Transverse colon (tissue), 4 donors: Measurements from ENCODE around the gene PHACTR2.

Experiments used
- POLR2AphosphoS5 ChIP-seq, 3 donors: sonication (generic); formaldehyde crosslinking; IDR thresholded peaks; one replicate each; pipeline ENCODE4 v1.6.1; 2016; ENCODE audit warnings: antibody characterized with exemption in 3 of 3
- TF ChIP-seq, protein P1 (sequence below), 5 experiments: fragments of 200-600 bp in 3 of 5; fragments of 450-650 bp in 2 of 5; sonication (generic) in 3 of 5; IDR thresholded peaks; 1 replicate in 2 of 5; 2 replicates in 3 of 5; pipeline ENCODE4 v1.5.1; 2016 to 2017; ENCODE audit warnings: antibody characterized with exemption in 5 of 5, inconsistent platforms in 3 of 5, mild to moderate bottlenecking in 2 of 5, moderate library complexity in 1 of 5

DNA sequence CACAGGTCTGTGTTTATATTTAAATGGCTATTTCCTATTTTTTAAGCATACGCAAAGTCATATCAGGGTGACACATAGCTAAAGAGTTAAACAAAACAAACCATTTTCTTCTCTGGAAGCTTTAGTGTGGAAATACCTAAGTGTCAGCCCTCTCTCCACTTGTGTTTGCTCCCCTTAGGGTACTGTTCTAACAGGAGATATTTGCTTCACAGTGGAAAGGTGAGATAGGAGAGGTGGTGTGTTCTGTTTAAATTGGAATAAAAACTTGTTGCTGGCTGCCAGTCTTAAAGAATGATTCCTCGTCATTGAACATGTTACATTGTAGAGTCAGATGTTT, 18.9 kb downstream of the PHACTR2 start:
- TF ChIP-seq, protein P1, sequence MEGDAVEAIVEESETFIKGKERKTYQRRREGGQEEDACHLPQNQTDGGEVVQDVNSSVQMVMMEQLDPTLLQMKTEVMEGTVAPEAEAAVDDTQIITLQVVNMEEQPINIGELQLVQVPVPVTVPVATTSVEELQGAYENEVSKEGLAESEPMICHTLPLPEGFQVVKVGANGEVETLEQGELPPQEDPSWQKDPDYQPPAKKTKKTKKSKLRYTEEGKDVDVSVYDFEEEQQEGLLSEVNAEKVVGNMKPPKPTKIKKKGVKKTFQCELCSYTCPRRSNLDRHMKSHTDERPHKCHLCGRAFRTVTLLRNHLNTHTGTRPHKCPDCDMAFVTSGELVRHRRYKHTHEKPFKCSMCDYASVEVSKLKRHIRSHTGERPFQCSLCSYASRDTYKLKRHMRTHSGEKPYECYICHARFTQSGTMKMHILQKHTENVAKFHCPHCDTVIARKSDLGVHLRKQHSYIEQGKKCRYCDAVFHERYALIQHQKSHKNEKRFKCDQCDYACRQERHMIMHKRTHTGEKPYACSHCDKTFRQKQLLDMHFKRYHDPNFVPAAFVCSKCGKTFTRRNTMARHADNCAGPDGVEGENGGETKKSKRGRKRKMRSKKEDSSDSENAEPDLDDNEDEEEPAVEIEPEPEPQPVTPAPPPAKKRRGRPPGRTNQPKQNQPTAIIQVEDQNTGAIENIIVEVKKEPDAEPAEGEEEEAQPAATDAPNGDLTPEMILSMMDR (IDR thresholded peaks at IDR 0.05) = no peak
- TF ChIP-seq POLR2AphosphoS5 (IDR thresholded peaks at IDR 0.05) = no peak
